ENCODE data around the gene PCIF1.

PCIF1 gene

GRCh38 chr20:45934586-45935415 lies at the start of gene PCIF1:
PCIF1 (plus strand) TSS chr20:45934683; CDS start chr20:45939000, 4,317 bp downstream.
- Histone ChIP-seq H3K36me3 (ENCODE audit: control insufficient read depth, insufficient read depth, low read length) (peaks cover 8% of the 10 kb centered on the region), H3K4me1 (ENCODE audit: control insufficient read depth, insufficient read depth, low read length) (peaks cover 10% of the 10 kb centered on the region), H3K9me3 (ENCODE audit: control insufficient read depth, low read length) (no peaks in the 10 kb centered on the region), H3K27me3 (ENCODE audit: control insufficient read depth, insufficient read depth, low read length) (no peaks in the 10 kb centered on the region), H3K4me3 (ENCODE audit: low read length) (peak within 1 kb of the TSS; percentile 97), H3K9ac (ENCODE audit: low read length) (peak within 1 kb of the TSS; percentile 100)

GRCh38 chr20:45886590-45887345 lies 47.7 kb upstream of the PCIF1 start:
- Histone ChIP-seq H3K27me3 (ENCODE audit: control insufficient read depth, insufficient read depth, low read length) (no peaks in the 10 kb centered on the region), H3K36me3 (ENCODE audit: control insufficient read depth, insufficient read depth, low read length) (peaks cover 7% of the 10 kb centered on the region), H3K9me3 (ENCODE audit: control insufficient read depth, low read length) (no peaks in the 10 kb centered on the region), H3K4me3 (ENCODE audit: low read length) (no peak overlapping the region), H3K9ac (ENCODE audit: low read length) (no peak overlapping the region), H3K4me1 (ENCODE audit: control insufficient read depth, insufficient read depth, low read length) (peaks cover 2% of the 10 kb centered on the region)

GRCh38 chr20:45887346-45887715 lies 47.2 kb upstream of the PCIF1 start, which contains the start of gene SPATA25:
SPATA25 (minus strand) TSS chr20:45887622; CDS start chr20:45887590, 32 bp downstream.
- no peak within 1 kb of the TSS for H3K4me3 ChIP-seq (ENCODE audit: low read length)
- no peaks in the 10 kb centered on the region for H3K9me3 ChIP-seq (ENCODE audit: control insufficient read depth, low read length)
- H3K9ac ChIP-seq (ENCODE audit: low read length) = no peak within 1 kb of the TSS
- no peaks in the 10 kb centered on the region for H3K27me3 ChIP-seq (ENCODE audit: control insufficient read depth, insufficient read depth, low read length)
- peaks cover 7% of the 10 kb centered on the region for H3K36me3 ChIP-seq (ENCODE audit: control insufficient read depth, insufficient read depth, low read length)
- H3K4me1 ChIP-seq (ENCODE audit: control insufficient read depth, insufficient read depth, low read length) = peaks cover 8% of the 10 kb centered on the region

- no peaks in the 10 kb centered on the region for H3K27me3 ChIP-seq (ENCODE audit: control insufficient read depth, insufficient read depth, low read length)
- no peaks in the 10 kb centered on the region for H3K9me3 ChIP-seq (ENCODE audit: control insufficient read depth, low read length)
- peaks cover 12% of the 10 kb centered on the region for H3K4me1 ChIP-seq (ENCODE audit: control insufficient read depth, insufficient read depth, low read length)
- no peaks in the 10 kb centered on the region for H3K36me3 ChIP-seq (ENCODE audit: control insufficient read depth, insufficient read depth, low read length)
- H3K9ac ChIP-seq (ENCODE audit: low read length) = no peak overlapping the region
- no peak overlapping the region for H3K4me3 ChIP-seq (ENCODE audit: low read length)
Observed at GRCh38 chr20:45888681-45889080, 45.8 kb upstream of the PCIF1 start.

- Histone ChIP-seq H3K4me3 (ENCODE audit: low read length) (peak overlapping the region; percentile 68), H3K36me3 (ENCODE audit: control insufficient read depth, insufficient read depth, low read length) (peaks cover 8% of the 10 kb centered on the region), H3K9ac (ENCODE audit: low read length) (peak overlapping the region; percentile 70)
Observed at GRCh38 chr20:45890077-45890984, 44.2 kb upstream of the PCIF1 start.

GRCh38 chr20:45890985-45891983 lies 43.2 kb upstream of the PCIF1 start, which contains the start of the genes CTSA and NEURL2:
CTSA (plus strand) TSS chr20:45891335; CDS start chr20:45891569, 234 bp downstream.
NEURL2 (minus strand) TSS chr20:45891208; CDS start chr20:45890991, 217 bp downstream.
- Histone ChIP-seq H3K27me3 (ENCODE audit: control insufficient read depth, insufficient read depth, low read length) (no peaks in the 10 kb centered on the region), H3K9me3 (ENCODE audit: control insufficient read depth, low read length) (no peaks in the 10 kb centered on the region), H3K4me1 (ENCODE audit: control insufficient read depth, insufficient read depth, low read length) (peaks cover 12% of the 10 kb centered on the region), H3K9ac (ENCODE audit: low read length) (peak within 1 kb of the TSS; percentile 70), H3K36me3 (ENCODE audit: control insufficient read depth, insufficient read depth, low read length) (peaks cover 8% of the 10 kb centered on the region), H3K4me3 (ENCODE audit: low read length) (peak within 1 kb of the TSS; percentile 68)

More at GRCh38 chr20:45890077-45890984, 44.2 kb upstream of the PCIF1 start:
- peaks cover 12% of the 10 kb centered on the region for H3K4me1 ChIP-seq (ENCODE audit: control insufficient read depth, insufficient read depth, low read length)
- H3K9me3 ChIP-seq (ENCODE audit: control insufficient read depth, low read length) = no peaks in the 10 kb centered on the region
- H3K27me3 ChIP-seq (ENCODE audit: control insufficient read depth, insufficient read depth, low read length) = no peaks in the 10 kb centered on the region

- peak overlapping the region; percentile 68 for H3K4me3 ChIP-seq (ENCODE audit: low read length)
- H3K36me3 ChIP-seq (ENCODE audit: control insufficient read depth, insufficient read depth, low read length) = peaks cover 12% of the 10 kb centered on the region
- peaks cover 12% of the 10 kb centered on the region for H3K4me1 ChIP-seq (ENCODE audit: control insufficient read depth, insufficient read depth, low read length)
- no peaks in the 10 kb centered on the region for H3K9me3 ChIP-seq (ENCODE audit: control insufficient read depth, low read length)
- H3K27me3 ChIP-seq (ENCODE audit: control insufficient read depth, insufficient read depth, low read length) = no peaks in the 10 kb centered on the region
- peak overlapping the region; percentile 70 for H3K9ac ChIP-seq (ENCODE audit: low read length)
Observed at GRCh38 chr20:45892049-45892825, 42.2 kb upstream of the PCIF1 start.

GRCh38 chr20:45892828-45893500 lies 41.5 kb upstream of the PCIF1 start:
- Histone ChIP-seq H3K4me3 (ENCODE audit: low read length) (no peak overlapping the region), H3K9ac (ENCODE audit: low read length) (no peak overlapping the region), H3K36me3 (ENCODE audit: control insufficient read depth, insufficient read depth, low read length) (peaks cover 12% of the 10 kb centered on the region), H3K27me3 (ENCODE audit: control insufficient read depth, insufficient read depth, low read length) (no peaks in the 10 kb centered on the region), H3K9me3 (ENCODE audit: control insufficient read depth, low read length) (no peaks in the 10 kb centered on the region), H3K4me1 (ENCODE audit: control insufficient read depth, insufficient read depth, low read length) (peaks cover 12% of the 10 kb centered on the region)

GRCh38 chr20:45893831-45894230 lies 40.7 kb upstream of the PCIF1 start:
- no peak overlapping the region for H3K9ac ChIP-seq (ENCODE audit: low read length)
- H3K9me3 ChIP-seq (ENCODE audit: control insufficient read depth, low read length) = no peaks in the 10 kb centered on the region
- no peaks in the 10 kb centered on the region for H3K27me3 ChIP-seq (ENCODE audit: control insufficient read depth, insufficient read depth, low read length)
- no peak overlapping the region for H3K4me3 ChIP-seq (ENCODE audit: low read length)
- peaks cover 12% of the 10 kb centered on the region for H3K36me3 ChIP-seq (ENCODE audit: control insufficient read depth, insufficient read depth, low read length)
- peaks cover 12% of the 10 kb centered on the region for H3K4me1 ChIP-seq (ENCODE audit: control insufficient read depth, insufficient read depth, low read length)

GRCh38 chr20:45894797-45895196 lies 39.7 kb upstream of the PCIF1 start:
- no peaks in the 10 kb centered on the region for H3K9me3 ChIP-seq (ENCODE audit: control insufficient read depth, low read length)
- H3K27me3 ChIP-seq (ENCODE audit: control insufficient read depth, insufficient read depth, low read length) = no peaks in the 10 kb centered on the region
- peaks cover 12% of the 10 kb centered on the region for H3K4me1 ChIP-seq (ENCODE audit: control insufficient read depth, insufficient read depth, low read length)
- H3K4me3 ChIP-seq (ENCODE audit: low read length) = no peak overlapping the region
- no peak overlapping the region for H3K9ac ChIP-seq (ENCODE audit: low read length)
- peaks cover 12% of the 10 kb centered on the region for H3K36me3 ChIP-seq (ENCODE audit: control insufficient read depth, insufficient read depth, low read length)

Data from mucosa of stomach (tissue), 1 donor.